Activated naive CD4-positive, alpha-beta T cell treated with anti-CD3 and anti-CD28 coated beads, Interleukin-2, amount 50 U/mL, for 24 hours (primary cell): ENCODE measurements around the gene PRKACG.
"Not testable (repeated sequence)": the region's sequence is repeated elsewhere in the genome, so short reads cannot be mapped to it uniquely, and the experiment has no call there.

Source experiments
- H3K27ac Mint-ChIP-seq: one replicate; pipeline ENCODE4 v1.8.0; 2021; ENCODE audit warnings: mild to moderate bottlenecking, mixed read lengths
- H3K27me3 Mint-ChIP-seq: one replicate; pipeline ENCODE4 v1.8.0; 2021; ENCODE audit warnings: mixed read lengths
- H3K36me3 Mint-ChIP-seq: one replicate; pipeline ENCODE4 v1.8.0; 2021; ENCODE audit warnings: mixed read lengths
- H3K4me1 Mint-ChIP-seq: one replicate; pipeline ENCODE4 v1.8.0; 2021; ENCODE audit warnings: mixed read lengths
- H3K4me3 Mint-ChIP-seq: one replicate; pipeline ENCODE4 v1.8.0; 2021; ENCODE audit warnings: mild to moderate bottlenecking, mixed read lengths
- H3K9me3 Mint-ChIP-seq: one replicate; pipeline ENCODE4 v1.8.0; 2021; ENCODE audit warnings: mixed read lengths

PRKACG gene

GRCh38 chr9:69004836-69005235 is 9.1 kb downstream of the PRKACG start:
- no peaks in the 10 kb centered on the region for H3K27me3 Mint-ChIP-seq
- H3K4me3 Mint-ChIP-seq = no peak overlapping the region
- H3K36me3 Mint-ChIP-seq = no peaks in the 10 kb centered on the region
- no peaks in the 10 kb centered on the region for H3K9me3 Mint-ChIP-seq
- H3K27ac Mint-ChIP-seq = no peak overlapping the region
- no peaks in the 10 kb centered on the region for H3K4me1 Mint-ChIP-seq

GRCh38 chr9:69003051-69003450 is 10.9 kb downstream of the PRKACG start:
- Mint-ChIP-seq H3K27ac (no peak overlapping the region), H3K4me3 (no peak overlapping the region), H3K9me3 (no peaks in the 10 kb centered on the region)

GRCh38 chr9:69001921-69002320 is 12.0 kb downstream of the PRKACG start:
- Mint-ChIP-seq H3K27ac (no peak overlapping the region), H3K4me1 (peaks cover 25% of the 10 kb centered on the region), H3K27me3 (no peaks in the 10 kb centered on the region), H3K9me3 (no peaks in the 10 kb centered on the region), H3K4me3 (no peak overlapping the region), H3K36me3 (no peaks in the 10 kb centered on the region)

More at GRCh38 chr9:69003051-69003450, 10.9 kb downstream of the PRKACG start:
- Mint-ChIP-seq H3K4me1 (peaks cover 16% of the 10 kb centered on the region), H3K36me3 (no peaks in the 10 kb centered on the region), H3K27me3 (no peaks in the 10 kb centered on the region)

GRCh38 chr9:68999393-69000105 is 14.4 kb downstream of the PRKACG start:
- no peaks in the 10 kb centered on the region for H3K27me3 Mint-ChIP-seq
- no peaks in the 10 kb centered on the region for H3K36me3 Mint-ChIP-seq
- H3K4me1 Mint-ChIP-seq = peaks cover 38% of the 10 kb centered on the region
- no peaks in the 10 kb centered on the region for H3K9me3 Mint-ChIP-seq
- peak overlapping the region; percentile 16 for H3K4me3 Mint-ChIP-seq
- peak overlapping the region; percentile 48 for H3K27ac Mint-ChIP-seq

GRCh38 chr9:68998812-68999211 is 15.1 kb downstream of the PRKACG start:
- Mint-ChIP-seq H3K4me3 (no peak overlapping the region), H3K9me3 (no peaks in the 10 kb centered on the region), H3K4me1 (peaks cover 38% of the 10 kb centered on the region), H3K36me3 (no peaks in the 10 kb centered on the region), H3K27ac (no peak overlapping the region), H3K27me3 (no peaks in the 10 kb centered on the region)

- H3K4me3 Mint-ChIP-seq = no peak overlapping the region
- H3K4me1 Mint-ChIP-seq = peaks cover 38% of the 10 kb centered on the region
- H3K9me3 Mint-ChIP-seq = no peaks in the 10 kb centered on the region
- H3K27me3 Mint-ChIP-seq = no peaks in the 10 kb centered on the region
- no peaks in the 10 kb centered on the region for H3K36me3 Mint-ChIP-seq
- H3K27ac Mint-ChIP-seq = no peak overlapping the region
Observed at GRCh38 chr9:68998385-68998784, 15.5 kb downstream of the PRKACG start.

GRCh38 chr9:68997666-68998065 is 16.2 kb downstream of the PRKACG start:
- H3K27ac Mint-ChIP-seq = no peak overlapping the region
- H3K36me3 Mint-ChIP-seq = no peaks in the 10 kb centered on the region

GRCh38 chr9:68996462-68996861 is 17.5 kb downstream of the PRKACG start:
- H3K4me1 Mint-ChIP-seq = peaks cover 38% of the 10 kb centered on the region
- H3K27me3 Mint-ChIP-seq = no peaks in the 10 kb centered on the region
- H3K27ac Mint-ChIP-seq = peak overlapping the region; percentile 53
- no peaks in the 10 kb centered on the region for H3K36me3 Mint-ChIP-seq
- no peaks in the 10 kb centered on the region for H3K9me3 Mint-ChIP-seq
- H3K4me3 Mint-ChIP-seq = peak overlapping the region; percentile 70

More at GRCh38 chr9:68997666-68998065, 16.2 kb downstream of the PRKACG start:
- H3K4me3 Mint-ChIP-seq = no peak overlapping the region
- peaks cover 38% of the 10 kb centered on the region for H3K4me1 Mint-ChIP-seq
- no peaks in the 10 kb centered on the region for H3K27me3 Mint-ChIP-seq
- H3K9me3 Mint-ChIP-seq = no peaks in the 10 kb centered on the region

- Mint-ChIP-seq H3K27ac (peak overlapping the region; percentile 17), H3K4me1 (peaks cover 38% of the 10 kb centered on the region), H3K9me3 (no peaks in the 10 kb centered on the region), H3K36me3 (no peaks in the 10 kb centered on the region), H3K27me3 (no peaks in the 10 kb centered on the region), H3K4me3 (peak overlapping the region; percentile 70)
Observed at GRCh38 chr9:68995776-68996175, 18.1 kb downstream of the PRKACG start.

- Mint-ChIP-seq H3K36me3 (no peaks in the 10 kb centered on the region), H3K27ac (no peak overlapping the region), H3K4me3 (no peak overlapping the region), H3K27me3 (no peaks in the 10 kb centered on the region), H3K4me1 (peaks cover 9% of the 10 kb centered on the region), H3K9me3 (no peaks in the 10 kb centered on the region)
Observed at GRCh38 chr9:68991457-68991856, 22.5 kb downstream of the PRKACG start.

GRCh38 chr9:68986949-68987348 is 27.0 kb downstream of the PRKACG start:
- not testable (repeated sequence) for H3K9me3 Mint-ChIP-seq, H3K27me3 Mint-ChIP-seq, H3K4me3 Mint-ChIP-seq, H3K4me1 Mint-ChIP-seq, H3K27ac Mint-ChIP-seq, H3K36me3 Mint-ChIP-seq

GRCh38 chr9:68983522-68984424 is 30.1 kb downstream of the PRKACG start:
- H3K4me1 Mint-ChIP-seq = peaks cover 21% of the 10 kb centered on the region
- H3K27me3 Mint-ChIP-seq = no peaks in the 10 kb centered on the region
- H3K27ac Mint-ChIP-seq = no peak overlapping the region

GRCh38 chr9:68983008-68983411 is 30.9 kb downstream of the PRKACG start:
- no peak overlapping the region for H3K27ac Mint-ChIP-seq
- no peak overlapping the region for H3K4me3 Mint-ChIP-seq

More at GRCh38 chr9:68983522-68984424, 30.1 kb downstream of the PRKACG start:
- no peaks in the 10 kb centered on the region for H3K9me3 Mint-ChIP-seq
- H3K4me3 Mint-ChIP-seq = no peak overlapping the region
- H3K36me3 Mint-ChIP-seq = no peaks in the 10 kb centered on the region

GRCh38 chr9:68981789-68982188 is 32.1 kb downstream of the PRKACG start:
- Mint-ChIP-seq H3K36me3 (no peaks in the 10 kb centered on the region), H3K9me3 (no peaks in the 10 kb centered on the region), H3K4me1 (peaks cover 21% of the 10 kb centered on the region), H3K4me3 (no peak overlapping the region), H3K27ac (no peak overlapping the region), H3K27me3 (no peaks in the 10 kb centered on the region)

More at GRCh38 chr9:68983008-68983411, 30.9 kb downstream of the PRKACG start:
- no peaks in the 10 kb centered on the region for H3K27me3 Mint-ChIP-seq
- H3K9me3 Mint-ChIP-seq = no peaks in the 10 kb centered on the region
- H3K36me3 Mint-ChIP-seq = no peaks in the 10 kb centered on the region
- peaks cover 21% of the 10 kb centered on the region for H3K4me1 Mint-ChIP-seq

- H3K27me3 Mint-ChIP-seq = no peaks in the 10 kb centered on the region
- no peak overlapping the region for H3K4me3 Mint-ChIP-seq
- H3K9me3 Mint-ChIP-seq = no peaks in the 10 kb centered on the region
- no peak overlapping the region for H3K27ac Mint-ChIP-seq
- H3K36me3 Mint-ChIP-seq = no peaks in the 10 kb centered on the region
- peaks cover 25% of the 10 kb centered on the region for H3K4me1 Mint-ChIP-seq
Observed at GRCh38 chr9:68980341-68980914, 33.5 kb downstream of the PRKACG start.
